ENCODE results near the gene CYP2S1. TPM values are rescaled to one million over a fixed set of nuclear protein-coding genes. Genes with fewer than 3 reads are reported as not detected.

The CYP2S1 gene
- total and polyA plus RNA-seq, 2 of the 4 experiments (the other 2 are of a cell fraction): 0.54 to 2.1 TPM

DNA sequence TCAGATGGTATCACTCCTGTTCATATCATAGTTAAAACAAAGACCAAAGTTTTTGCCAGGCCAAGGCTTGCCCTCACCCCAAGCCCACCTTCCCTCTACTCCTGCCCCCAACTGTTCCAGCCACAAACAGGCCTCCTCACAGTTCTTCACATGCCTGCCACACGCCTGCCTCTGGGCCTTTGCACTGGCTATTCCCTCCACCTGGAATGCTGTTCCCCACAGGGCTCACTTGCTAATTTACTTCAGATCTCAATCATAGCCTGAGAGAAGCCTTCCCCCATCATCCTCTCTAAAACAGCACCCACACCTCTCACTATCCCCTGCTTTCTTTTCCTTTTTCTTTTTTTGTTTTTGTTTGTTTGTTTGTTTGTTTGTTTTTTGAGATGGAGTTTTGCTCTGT lies 21.1 kb downstream of the CYP2S1 start:
- no peaks in the 10 kb centered on the region for H3K36me3 ChIP-seq (ENCODE audit: control insufficient read depth, insufficient read depth, low read length)
- H2BK120ac ChIP-seq (ENCODE audit: low read depth, low read length): no peak overlapping the region
- H2AFZ ChIP-seq (replicated peaks; ENCODE audit: low read length, poor library complexity): no peak overlapping the region
- H3K4ac ChIP-seq (ENCODE audit: low read depth, low read length): no peak overlapping the region
- H3K9me1 ChIP-seq (ENCODE audit: insufficient read depth, low read length): peaks cover 8% of the 10 kb centered on the region; the same call in 1 of the 2 replicates
- no peak overlapping the region for H3K18ac ChIP-seq (ENCODE audit: low read depth, low read length)
- TF ChIP-seq NFE2L2 (IDR thresholded peaks at IDR 0.05; ENCODE audit: low read depth, low read length) (no peak), CHD1 (IDR thresholded peaks at IDR 0.05; ENCODE audit: low read depth, low read length) (no peak), SMC3 (IDR thresholded peaks at IDR 0.05; ENCODE audit: low read depth, low read length) (no peak), BHLHE40 (IDR thresholded peaks at IDR 0.05; ENCODE audit: low read depth, low read length) (no peak), MXI1 (IDR thresholded peaks at IDR 0.05; ENCODE audit: borderline replicate concordance, low read depth, low read length) (no peak), POLR2A (IDR thresholded peaks at IDR 0.05; ENCODE audit: low read depth, low read length) (no peak), RCOR1 (IDR thresholded peaks at IDR 0.05; ENCODE audit: insufficient replicate concordance, low read length) (no peak), MAZ (IDR thresholded peaks at IDR 0.05; ENCODE audit: borderline replicate concordance, low read depth, low read length) (no peak), FOS (IDR thresholded peaks at IDR 0.05; ENCODE audit: low read depth, low read length) (no peak)
- TF ChIP-seq, protein P1, sequence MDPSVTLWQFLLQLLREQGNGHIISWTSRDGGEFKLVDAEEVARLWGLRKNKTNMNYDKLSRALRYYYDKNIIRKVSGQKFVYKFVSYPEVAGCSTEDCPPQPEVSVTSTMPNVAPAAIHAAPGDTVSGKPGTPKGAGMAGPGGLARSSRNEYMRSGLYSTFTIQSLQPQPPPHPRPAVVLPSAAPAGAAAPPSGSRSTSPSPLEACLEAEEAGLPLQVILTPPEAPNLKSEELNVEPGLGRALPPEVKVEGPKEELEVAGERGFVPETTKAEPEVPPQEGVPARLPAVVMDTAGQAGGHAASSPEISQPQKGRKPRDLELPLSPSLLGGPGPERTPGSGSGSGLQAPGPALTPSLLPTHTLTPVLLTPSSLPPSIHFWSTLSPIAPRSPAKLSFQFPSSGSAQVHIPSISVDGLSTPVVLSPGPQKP (IDR thresholded peaks at IDR 0.05; ENCODE audit: borderline replicate concordance, low read depth, low read length): no peak
- TF ChIP-seq, protein P2, sequence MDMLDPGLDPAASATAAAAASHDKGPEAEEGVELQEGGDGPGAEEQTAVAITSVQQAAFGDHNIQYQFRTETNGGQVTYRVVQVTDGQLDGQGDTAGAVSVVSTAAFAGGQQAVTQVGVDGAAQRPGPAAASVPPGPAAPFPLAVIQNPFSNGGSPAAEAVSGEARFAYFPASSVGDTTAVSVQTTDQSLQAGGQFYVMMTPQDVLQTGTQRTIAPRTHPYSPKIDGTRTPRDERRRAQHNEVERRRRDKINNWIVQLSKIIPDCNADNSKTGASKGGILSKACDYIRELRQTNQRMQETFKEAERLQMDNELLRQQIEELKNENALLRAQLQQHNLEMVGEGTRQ (IDR thresholded peaks at IDR 0.05; ENCODE audit: low read depth, low read length): no peak
- 100% methylated on average over 1 of the region's 1 CpG; no CpG with 5 or more reads in 1 of the 2 experiments for WGBS, 2 experiments (ENCODE audit: extremely low coverage in 2 of 2, insufficient read length in 1 of 2)
- H3K14ac ChIP-seq (replicated peaks; ENCODE audit: low read depth, low read length): no peak overlapping the region
- dilution Hi-C loops (cut with HindIII; ENCODE audit: low sequenced_read_pairs, unreplicated experiment) (no loop called here), intact Hi-C loops (cut with micrococcal nuclease) (no loop called here), in situ Hi-C loops (cut with MboI; ENCODE audit: low sequenced_read_pairs) (no loop called here)
- no peak overlapping the region for H3K27ac ChIP-seq (ENCODE audit: insufficient read depth, low read length)
- no peak overlapping the region for H3K56ac ChIP-seq (ENCODE audit: extremely low read depth, insufficient read depth, low read length)
- H3K27me3 ChIP-seq (ENCODE audit: control insufficient read depth, insufficient read depth, low read length): no peaks in the 10 kb centered on the region
- ATAC-seq (ENCODE audit: low read depth): no peak
- no peak overlapping the region for H3K4me3 ChIP-seq (ENCODE audit: insufficient read depth, low read depth, low read length)
- H2BK20ac ChIP-seq (ENCODE audit: low read depth, low read length): no peak overlapping the region
- no peak for DNase-seq
- no peak overlapping the region for H2BK15ac ChIP-seq (ENCODE audit: low read depth, low read length)
- H2AK5ac ChIP-seq (ENCODE audit: low read depth, low read length): no peak overlapping the region
- no TSS peak for BruUV-seq (replicated peaks)
- H3K4me1 ChIP-seq (ENCODE audit: control insufficient read depth, insufficient read depth, low read length): peaks cover 8% of the 10 kb centered on the region
- no peak overlapping the region for H4K5ac ChIP-seq (ENCODE audit: low read depth, low read length)
- H4K8ac ChIP-seq (ENCODE audit: low read depth in 2 of 2, low read length in 2 of 2): no peak overlapping the region
- H2BK5ac ChIP-seq (ENCODE audit: low read depth, low read length, poor library complexity, severe bottlenecking): no peak overlapping the region
- H3K79me1 ChIP-seq (ENCODE audit: low read depth in 1 of 2, low read length in 2 of 2): peaks cover 0 to 11% of the 10 kb centered on the region in 2 experiments; a peak in 2 of 4 replicates
- ChIA-PET CTCF (no interaction called here), POLR2A (ENCODE audit: unreplicated experiment) (no interaction called here)
- no peak overlapping the region for H3K23ac ChIP-seq (ENCODE audit: low read depth, low read length)
- H3K9me3 ChIP-seq (ENCODE audit: control insufficient read depth, insufficient read depth, low read length): no peaks in the 10 kb centered on the region
- no peak overlapping the region for H3K9ac ChIP-seq (ENCODE audit: low read depth, low read length)
- H4K20me1 ChIP-seq (ENCODE audit: insufficient read depth, low read length): no peaks in the 10 kb centered on the region
- H2AK9ac ChIP-seq (replicated peaks; ENCODE audit: low read depth, low read length, poor library complexity): no peak overlapping the region
- no peak overlapping the region for H3K4me2 ChIP-seq (ENCODE audit: low read depth, low read length)
- no peak overlapping the region for H4K91ac ChIP-seq (ENCODE audit: insufficient read depth, low read depth, low read length)
